Myometrial cell (primary cell): ENCODE measurements around the gene SLC9A4. TPM values are rescaled to one million over a fixed set of nuclear protein-coding genes. Genes with fewer than 3 reads are reported as not detected.

Source experiments
- total RNA-seq: library from RNA; depleted of rRNA; stranded (reverse); fragments of >200 nt; gene quantifications from 2 replicates; pipeline ENCODE4 v1.2.3, GENCODE V29; 2015

The SLC9A4 gene, protein sequence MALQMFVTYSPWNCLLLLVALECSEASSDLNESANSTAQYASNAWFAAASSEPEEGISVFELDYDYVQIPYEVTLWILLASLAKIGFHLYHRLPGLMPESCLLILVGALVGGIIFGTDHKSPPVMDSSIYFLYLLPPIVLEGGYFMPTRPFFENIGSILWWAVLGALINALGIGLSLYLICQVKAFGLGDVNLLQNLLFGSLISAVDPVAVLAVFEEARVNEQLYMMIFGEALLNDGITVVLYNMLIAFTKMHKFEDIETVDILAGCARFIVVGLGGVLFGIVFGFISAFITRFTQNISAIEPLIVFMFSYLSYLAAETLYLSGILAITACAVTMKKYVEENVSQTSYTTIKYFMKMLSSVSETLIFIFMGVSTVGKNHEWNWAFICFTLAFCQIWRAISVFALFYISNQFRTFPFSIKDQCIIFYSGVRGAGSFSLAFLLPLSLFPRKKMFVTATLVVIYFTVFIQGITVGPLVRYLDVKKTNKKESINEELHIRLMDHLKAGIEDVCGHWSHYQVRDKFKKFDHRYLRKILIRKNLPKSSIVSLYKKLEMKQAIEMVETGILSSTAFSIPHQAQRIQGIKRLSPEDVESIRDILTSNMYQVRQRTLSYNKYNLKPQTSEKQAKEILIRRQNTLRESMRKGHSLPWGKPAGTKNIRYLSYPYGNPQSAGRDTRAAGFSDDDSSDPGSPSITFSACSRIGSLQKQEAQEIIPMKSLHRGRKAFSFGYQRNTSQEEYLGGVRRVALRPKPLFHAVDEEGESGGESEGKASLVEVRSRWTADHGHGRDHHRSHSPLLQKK
- total RNA-seq, result not detected in 2 replicates

DNA sequence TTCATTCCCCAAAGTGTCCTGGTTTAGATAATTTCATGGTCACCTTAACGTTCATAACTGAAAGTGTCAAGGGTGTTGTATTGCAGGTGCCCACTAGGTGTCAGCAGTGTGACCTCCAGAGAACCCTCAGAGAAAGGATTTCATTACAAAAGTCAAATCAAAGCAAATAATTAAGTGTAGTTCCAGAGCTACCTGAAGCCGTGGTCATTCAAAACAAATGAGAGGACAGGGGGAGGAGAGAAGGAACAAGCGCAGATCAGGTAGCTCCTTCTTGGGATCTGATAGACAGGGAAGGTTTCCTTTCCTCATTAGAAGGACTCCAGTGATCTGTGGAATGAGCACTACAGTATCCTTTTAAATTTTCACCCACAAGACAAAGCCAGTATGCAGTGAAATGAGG, at the start of gene SLC9A4:
TSS of gene SLC9A4 (plus strand) at position 207 of the 400 bp plus-strand sequence. CDS start 534 bp downstream, outside the sequence.

Other genes with a start within 250 kb of the SLC9A4 start
- 0.29 and 2.5 TPM in 2 replicates for gene IL1RL1, start 161.7 kb upstream of the SLC9A4 start, total RNA-seq
- 0.53 and 0.58 TPM in 2 replicates for gene IL18R1, start 117.4 kb upstream of the SLC9A4 start, total RNA-seq
- gene IL18RAP, start 50.1 kb upstream of the SLC9A4 start, total RNA-seq, result not detected in 2 replicates
- not detected in 2 replicates for gene SLC9A2, start 146.3 kb downstream of the SLC9A4 start, total RNA-seq